Ascending aorta (tissue), 2 donors: Measurements from ENCODE around the gene GPR171. TPM values are rescaled to one million over a fixed set of nuclear protein-coding genes. Genes with fewer than 3 reads are reported as not detected.

Experiments used
- DNase-seq, 2 donors: peaks; one replicate each; pipeline ENCODE4 v3.0.0-alpha.2; 2019; ENCODE audit warnings: low spot score in 2 of 2
- H3K27ac ChIP-seq, 2 donors: fragments of 200-600 bp; sonication (generic); one replicate each; pipeline ENCODE4 v1.5.1; 2016 to 2017; ENCODE audit warnings: mild to moderate bottlenecking in 1 of 2
- H3K27me3 ChIP-seq: fragments of 200-600 bp; sonication (generic); one replicate; pipeline ENCODE4 v1.5.1; 2017
- H3K36me3 ChIP-seq, 2 donors: fragments of 200-600 bp; sonication (generic); one replicate each; pipeline ENCODE4 v1.5.1; 2016
- H3K4me1 ChIP-seq, 2 donors: fragments of 200-600 bp; sonication (generic); one replicate each; pipeline ENCODE4 v1.5.1; 2016 to 2017; ENCODE audit warnings: mild to moderate bottlenecking in 1 of 2
- H3K4me3 ChIP-seq, 2 donors: fragments of 200-600 bp; sonication (generic); one replicate each; pipeline ENCODE4 v1.5.1; 2016 to 2017; ENCODE audit warnings: mild to moderate bottlenecking in 1 of 2
- H3K9me3 ChIP-seq, 2 donors: fragments of 200-600 bp; sonication (generic); one replicate each; pipeline ENCODE4 v1.5.1; 2016
- intact Hi-C: fragments of 100-400 bp; cut with DNase I; formaldehyde crosslinking; loops from one replicate; pipeline ENCODE4 v1.15.1; 2023
- total RNA-seq: library from RNA; depleted of rRNA; stranded (reverse); fragments of >200 nt; gene quantifications from one replicate; pipeline ENCODE4 v1.1.0, GENCODE V29; 2016
- TF ChIP-seq, protein P1 (sequence below), 3 experiments: fragments of 200-600 bp in 2 of 3; fragments of 450-650 bp in 1 of 3; sonication (generic) in 2 of 3; IDR thresholded peaks; one replicate each; pipeline ENCODE4 v1.5.1; 2016 to 2019; ENCODE audit warnings: antibody characterized with exemption in 3 of 3, mild to moderate bottlenecking in 1 of 3, moderate library complexity in 1 of 3

GPR171 gene
- total RNA-seq, 1 donor from 2014 or later, result 3.2 TPM

DNA sequence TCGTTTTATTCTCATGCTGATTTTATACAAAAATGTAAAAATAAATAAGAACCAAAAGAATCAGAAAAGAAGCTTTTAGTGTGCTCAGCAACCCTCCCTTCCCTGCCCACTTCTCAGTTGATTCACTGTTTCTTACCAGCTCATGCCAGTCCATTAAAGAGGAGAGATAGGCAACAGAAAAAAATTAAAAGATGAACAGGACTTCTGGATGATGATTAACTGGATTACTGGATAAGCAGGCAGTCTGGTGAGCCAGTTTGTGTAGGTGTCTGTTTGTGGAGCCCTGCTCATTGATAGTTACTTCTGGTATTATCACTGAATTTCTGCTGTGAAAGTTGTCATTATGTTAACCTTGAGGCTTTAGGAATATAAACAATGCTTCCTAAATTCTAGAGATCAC lies 15.1 kb upstream of the GPR171 start:
- Histone ChIP-seq H3K4me1 (no peaks in the 10 kb centered on the region), H3K9me3 (no peaks in the 10 kb centered on the region), H3K4me3 (no peak overlapping the region), H3K27ac (no peak overlapping the region), H3K36me3 (no peaks in the 10 kb centered on the region), H3K27me3 (no peaks in the 10 kb centered on the region)
- TF ChIP-seq, protein P1, sequence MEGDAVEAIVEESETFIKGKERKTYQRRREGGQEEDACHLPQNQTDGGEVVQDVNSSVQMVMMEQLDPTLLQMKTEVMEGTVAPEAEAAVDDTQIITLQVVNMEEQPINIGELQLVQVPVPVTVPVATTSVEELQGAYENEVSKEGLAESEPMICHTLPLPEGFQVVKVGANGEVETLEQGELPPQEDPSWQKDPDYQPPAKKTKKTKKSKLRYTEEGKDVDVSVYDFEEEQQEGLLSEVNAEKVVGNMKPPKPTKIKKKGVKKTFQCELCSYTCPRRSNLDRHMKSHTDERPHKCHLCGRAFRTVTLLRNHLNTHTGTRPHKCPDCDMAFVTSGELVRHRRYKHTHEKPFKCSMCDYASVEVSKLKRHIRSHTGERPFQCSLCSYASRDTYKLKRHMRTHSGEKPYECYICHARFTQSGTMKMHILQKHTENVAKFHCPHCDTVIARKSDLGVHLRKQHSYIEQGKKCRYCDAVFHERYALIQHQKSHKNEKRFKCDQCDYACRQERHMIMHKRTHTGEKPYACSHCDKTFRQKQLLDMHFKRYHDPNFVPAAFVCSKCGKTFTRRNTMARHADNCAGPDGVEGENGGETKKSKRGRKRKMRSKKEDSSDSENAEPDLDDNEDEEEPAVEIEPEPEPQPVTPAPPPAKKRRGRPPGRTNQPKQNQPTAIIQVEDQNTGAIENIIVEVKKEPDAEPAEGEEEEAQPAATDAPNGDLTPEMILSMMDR (IDR thresholded peaks at IDR 0.05), result no peak
- no peak for DNase-seq
- intact Hi-C loops, result no loop called here

GRCh38 chr3:151216641-151217607 lies 13.9 kb upstream of the GPR171 start:
- Histone ChIP-seq H3K4me1 (no peaks in the 10 kb centered on the region), H3K36me3 (no peaks in the 10 kb centered on the region), H3K27me3 (no peaks in the 10 kb centered on the region), H3K9me3 (no peaks in the 10 kb centered on the region), H3K4me3 (no peak overlapping the region), H3K27ac (no peak overlapping the region)
- intact Hi-C loops, result no loop called here
- DNase-seq, result no peak
- TF ChIP-seq, protein P1 (IDR thresholded peaks at IDR 0.05), result no peak

DNA sequence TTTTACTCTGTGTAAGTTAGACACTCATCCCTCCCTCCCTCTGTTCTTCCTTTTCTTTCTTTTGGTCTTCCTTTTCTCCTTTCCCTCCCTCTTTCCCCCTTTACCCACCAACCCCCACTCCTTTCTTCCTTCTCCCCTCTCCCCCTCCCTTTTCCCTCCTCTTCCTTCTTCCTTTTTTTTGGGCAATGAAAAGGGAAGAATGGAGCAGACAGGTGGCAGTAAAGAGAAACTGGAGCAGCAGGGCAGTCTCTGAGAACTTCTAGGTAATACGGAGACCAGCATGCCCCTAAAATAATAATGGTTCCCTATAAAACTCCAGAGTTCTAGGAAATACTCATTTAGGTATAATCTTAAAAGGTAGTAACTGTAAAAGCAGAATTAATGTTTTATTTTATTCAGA lies 11.4 kb upstream of the GPR171 start:
- Histone ChIP-seq H3K9me3 (no peaks in the 10 kb centered on the region), H3K27me3 (no peaks in the 10 kb centered on the region), H3K4me3 (no peak overlapping the region), H3K27ac (no peak overlapping the region), H3K4me1 (no peaks in the 10 kb centered on the region), H3K36me3 (no peaks in the 10 kb centered on the region)
- DNase-seq, result no peak
- intact Hi-C loops, result no loop called here
- TF ChIP-seq, protein P1 (IDR thresholded peaks at IDR 0.05), result no peak

- intact Hi-C loops, result no loop called here
These were observed 10.9 kb upstream of the GPR171 start for GRCh38 chr3:151213881-151214280.

DNA sequence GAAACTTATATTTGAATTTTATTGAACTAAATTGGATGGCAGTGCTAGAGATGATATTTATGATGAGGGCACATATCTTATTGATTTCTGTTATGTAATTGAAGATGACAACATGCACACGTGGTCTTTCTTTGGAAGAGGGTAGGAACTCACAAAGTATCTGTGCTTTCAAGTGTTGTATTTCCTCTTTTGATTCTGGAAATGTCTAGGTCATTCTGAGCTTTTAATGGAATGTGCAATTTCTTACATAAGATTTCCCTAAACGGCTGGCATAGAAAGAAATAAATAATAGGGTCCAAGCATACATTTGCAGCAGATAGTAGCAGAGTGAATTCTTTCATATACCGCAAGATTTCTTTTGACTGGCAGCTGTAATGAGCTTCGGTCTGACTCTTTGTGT lies 10.1 kb upstream of the GPR171 start:
- Histone ChIP-seq H3K4me3 (no peak overlapping the region), H3K36me3 (no peaks in the 10 kb centered on the region), H3K27me3 (no peaks in the 10 kb centered on the region), H3K27ac (no peak overlapping the region), H3K4me1 (no peaks in the 10 kb centered on the region), H3K9me3 (no peaks in the 10 kb centered on the region)
- TF ChIP-seq, protein P1 (IDR thresholded peaks at IDR 0.05), result no peak
- DNase-seq, result no peak
- intact Hi-C loops, result no loop called here

More at GRCh38 chr3:151213881-151214280, 10.9 kb upstream of the GPR171 start:
- Histone ChIP-seq H3K27me3 (no peaks in the 10 kb centered on the region), H3K9me3 (no peaks in the 10 kb centered on the region), H3K27ac (no peak overlapping the region), H3K4me1 (no peaks in the 10 kb centered on the region), H3K4me3 (no peak overlapping the region), H3K36me3 (no peaks in the 10 kb centered on the region)
- no peak for DNase-seq
- TF ChIP-seq, protein P1 (IDR thresholded peaks at IDR 0.05), result no peak
